Heart right ventricle (tissue), 16 donors: Measurements from ENCODE around the gene ATP5F1E. TPM values are rescaled to one million over a fixed set of nuclear protein-coding genes. Genes with fewer than 3 reads are reported as not detected.
"Not testable (repeated sequence)": the region's sequence is repeated elsewhere in the genome, so short reads cannot be mapped to it uniquely, and the experiment has no call there.

Experiments
- ATAC-seq, 8 donors: fragments of 200-7000 bp; cut with Tn5 transposase; one replicate each; pipeline ENCODE4 v1.9.1; 2020; ENCODE audit warnings: mild to moderate bottlenecking in 8 of 8, moderate library complexity in 8 of 8, moderate number of reproducible peaks in 1 of 8
- DNase-seq, 2 donors: peaks; one replicate each; pipeline ENCODE4 v3.0.0-alpha.2; 2020
- H3K27ac ChIP-seq, 10 donors: fragments of 200-600 bp; sonication (generic) in 2 of 10; one replicate each; pipeline versions ENCODE4 v1.5.0 to v1.8.0; 2020 to 2022; ENCODE audit warnings: mild to moderate bottlenecking in 3 of 10
- H3K27me3 ChIP-seq, 7 donors: fragments of 200-600 bp; one replicate each; pipeline ENCODE4 v1.8.0; 2021 to 2022; ENCODE audit warnings: mild to moderate bottlenecking in 2 of 7
- H3K36me3 ChIP-seq, 9 donors: fragments of 200-600 bp; sonication (generic) in 1 of 9; one replicate each; pipeline versions ENCODE4 v1.5.0 to v1.8.0; 2020 to 2022; ENCODE audit warnings: mild to moderate bottlenecking in 2 of 9
- H3K4me1 ChIP-seq, 9 donors: fragments of 200-600 bp; sonication (generic) in 1 of 9; one replicate each; pipeline versions ENCODE4 v1.5.0 to v1.8.0; 2020 to 2022; ENCODE audit warnings: mild to moderate bottlenecking in 4 of 9
- H3K4me3 ChIP-seq, 10 donors: fragments of 200-600 bp; sonication (generic) in 2 of 10; one replicate each; pipeline versions ENCODE4 v1.5.0 to v1.8.0; 2020 to 2022; ENCODE audit warnings: mild to moderate bottlenecking in 7 of 10, moderate library complexity in 2 of 10
- H3K9me3 ChIP-seq, 11 donors: fragments of 200-600 bp in 10 of 11; sonication (generic) in 2 of 11; one replicate each; pipeline versions ENCODE4 v1.5.0 to v1.8.0; 2013 to 2022; ENCODE audit warnings: mild to moderate bottlenecking in 2 of 11, control low read depth in 1 of 11, moderate library complexity in 1 of 11
- WGBS, 2 donors: extraction: QIAGEN DNeasy Blood & Tissue Kit; methylation state at CpG; one replicate each; pipeline ENCODE4 v1.1.7; 2013; ENCODE audit warnings: inconsistent platforms in 1 of 2; 5-methylcytosine and 5-hydroxymethylcytosine counted together
- intact Hi-C, 10 donors: fragments of 100-400 bp; cut with DNase I; formaldehyde crosslinking; loops; one replicate each; pipeline versions ENCODE4 v1.11.1 to v1.14.2; 2022
- polyA plus RNA-seq, 2 donors: library from polyadenylated mRNA; stranded (reverse); fragments of 200-250 nt; gene quantifications; one replicate each; pipeline ENCODE4 v1.2.3, GENCODE V29; 2013
- total RNA-seq, 10 donors: library from RNA; stranded (reverse); fragmentation: NEBNext Ultra II Directional in 3 of 10; extraction: Animal tissue kit (Norgen Biotek cat#: 25700) in 3 of 10; gene quantifications; one replicate each; pipeline versions ENCODE4 v1.2.1 to v1.2.4, GENCODE V29; 2021 to 2023
- TF ChIP-seq, protein P1 (sequence below), 9 donors: fragments of 200-600 bp; sonication (generic) in 2 of 9; IDR thresholded peaks; one replicate each; pipeline versions ENCODE4 v1.5.0 to v1.8.0; 2021 to 2022; ENCODE audit warnings: antibody characterized with exemption in 9 of 9, mild to moderate bottlenecking in 5 of 9, moderate library complexity in 1 of 9
- donor health status: Arrhythmogenic right ventricular cardiomyopathy.
- donor health status: ischemic (EF 13 %, LVEDD 7.1; RV severe dilation, severe dysfunction).
- donor health status: healthy with polysubstance abuse.
- donor health status: DM: no; HTN: yes; CAD: no.
- donor health status: DM: no; HTN: no; CAD: no.
- donor health status: ischemic (EF 25% LVEDD 6.9; RV normal size, moderate dysfunction).
- donor health status: ischemic (EF 25% LVEDD 5.7; RV mildly dilated, moderate dysfunction).
- donor health status: healthy.
- donor health status: DM: yes; HTN: yes; CAD: no.
- donor health status: Ischemic cardiomyopathy.
- donor health status: ischemic (EF 35%, LVEDD 5.7; RV mildly dilated, moderate dysfunction).
- donor health status: nonischemic (EF 11% LVEDD 7.7; RV severe dilation, severe dysfunction).
- donor health status: DM: yes; HTN: yes; CAD: no.
- donor health status: PGD.
- donor health status: ischemic (EF 29% LVEDD 5.4; RV normal size, mild dysfunction).
- donor health status: nonischemic (EF 23%, LVEDD 6.1; RV moderate dilation, normal function).

ATP5F1E gene
- total and polyA plus RNA-seq, 12 donors: 84.7 to 155 (median 121) TPM

DNA sequence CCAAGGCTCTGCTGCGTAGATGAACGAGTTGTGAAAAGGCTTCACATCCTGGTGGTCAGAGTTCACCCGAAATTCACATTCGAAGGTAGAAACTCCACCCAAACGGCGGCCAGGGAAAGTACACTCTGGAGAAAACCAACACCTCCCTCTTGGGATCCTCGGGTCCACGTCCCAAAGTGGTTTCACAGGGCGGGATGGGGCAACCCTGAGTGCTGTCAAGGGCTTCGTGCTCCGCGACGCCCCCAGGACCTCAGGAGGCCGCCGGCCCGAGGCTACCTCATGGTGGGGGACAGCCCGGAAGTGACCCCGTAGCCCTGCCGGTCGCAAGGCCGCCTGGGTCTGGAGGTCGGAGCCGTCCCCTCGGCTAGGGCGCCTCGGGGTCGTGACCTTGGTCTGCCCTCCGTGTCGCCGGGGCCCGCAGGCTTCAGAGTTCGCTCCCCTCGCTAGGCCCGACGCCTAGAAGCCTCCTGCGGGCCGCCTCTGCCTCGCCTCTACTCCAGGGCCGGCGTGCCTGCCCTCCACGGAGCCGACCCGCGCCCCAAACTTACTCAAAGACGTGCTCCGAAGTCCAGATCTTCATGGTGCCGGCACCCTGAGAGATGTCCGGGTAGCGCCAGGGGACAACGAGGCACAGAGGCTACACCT is 10.1 kb upstream of the ATP5F1E start, which contains the start of gene PRELID3B:
Gene PRELID3B (minus strand): TSS at position 636 of the 645 bp plus-strand sequence. CDS start 56 bp downstream, at position 580.
- intact Hi-C loops: loop anchor here in 3 of 10 donors (2.0 to 10.0 kb wide), 3 partner anchors 21 to 167 kb away; no protein-coding TSS in a partner anchor
- H3K27ac ChIP-seq: peak within 1 kb of the TSS; percentile 50 to 93 (median 89)
- TF ChIP-seq, protein P1, sequence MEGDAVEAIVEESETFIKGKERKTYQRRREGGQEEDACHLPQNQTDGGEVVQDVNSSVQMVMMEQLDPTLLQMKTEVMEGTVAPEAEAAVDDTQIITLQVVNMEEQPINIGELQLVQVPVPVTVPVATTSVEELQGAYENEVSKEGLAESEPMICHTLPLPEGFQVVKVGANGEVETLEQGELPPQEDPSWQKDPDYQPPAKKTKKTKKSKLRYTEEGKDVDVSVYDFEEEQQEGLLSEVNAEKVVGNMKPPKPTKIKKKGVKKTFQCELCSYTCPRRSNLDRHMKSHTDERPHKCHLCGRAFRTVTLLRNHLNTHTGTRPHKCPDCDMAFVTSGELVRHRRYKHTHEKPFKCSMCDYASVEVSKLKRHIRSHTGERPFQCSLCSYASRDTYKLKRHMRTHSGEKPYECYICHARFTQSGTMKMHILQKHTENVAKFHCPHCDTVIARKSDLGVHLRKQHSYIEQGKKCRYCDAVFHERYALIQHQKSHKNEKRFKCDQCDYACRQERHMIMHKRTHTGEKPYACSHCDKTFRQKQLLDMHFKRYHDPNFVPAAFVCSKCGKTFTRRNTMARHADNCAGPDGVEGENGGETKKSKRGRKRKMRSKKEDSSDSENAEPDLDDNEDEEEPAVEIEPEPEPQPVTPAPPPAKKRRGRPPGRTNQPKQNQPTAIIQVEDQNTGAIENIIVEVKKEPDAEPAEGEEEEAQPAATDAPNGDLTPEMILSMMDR (IDR thresholded peaks at IDR 0.05): no peak
- peak within 1 kb of the TSS; percentile 64 to 93 (median 86) for H3K4me3 ChIP-seq
- H3K27me3 ChIP-seq: no peaks in the 10 kb centered on the region
- no peaks in the 10 kb centered on the region for H3K9me3 ChIP-seq
- H3K4me1 ChIP-seq: peaks cover 4 to 42% (median 37%) of the 10 kb centered on the region in 9 donors
- DNase-seq (peak in 1 of 2 donors; percentile 24), ATAC-seq (peak; percentile 6 to 72 (median 46))
- 4 to 5% methylated on average over 49 to 50 of the region's 50 CpGs for WGBS, 2 donors
- peaks cover 0 to 32% (median 10%) of the 10 kb centered on the region in 9 donors for H3K36me3 ChIP-seq

DNA sequence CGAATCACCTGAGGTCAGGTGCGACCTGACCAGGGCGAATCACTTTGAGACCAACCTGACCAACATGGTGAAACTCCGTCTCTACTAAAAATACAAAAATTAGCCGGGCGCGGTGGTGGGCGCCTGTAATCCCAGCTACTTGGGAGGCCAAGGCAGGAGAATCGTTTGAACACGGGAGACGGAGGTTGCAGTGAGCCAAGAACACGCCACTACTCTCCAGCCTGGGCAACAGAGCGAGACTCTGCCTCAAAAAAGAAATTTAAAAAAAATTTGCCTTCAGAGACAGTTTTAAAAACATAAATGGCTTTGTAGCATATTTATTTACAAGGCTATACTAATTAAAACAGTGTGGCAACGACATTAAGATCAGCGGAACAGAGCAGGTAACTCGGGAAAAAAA is 9.4 kb upstream of the ATP5F1E start:
- not testable (repeated sequence) for H3K9me3 ChIP-seq, ATAC-seq, H3K27me3 ChIP-seq, DNase-seq
- 90 to 97% methylated on average over 16 of the region's 16 CpGs for WGBS, 2 donors
- H3K4me1 ChIP-seq: peaks cover 4 to 42% (median 37%) of the 10 kb centered on the region in 9 donors
- peaks cover 0 to 40% (median 15%) of the 10 kb centered on the region in 9 donors for H3K36me3 ChIP-seq
- H3K4me3 ChIP-seq: peak overlapping the region in 9 of 10 donors; percentile 64 to 93 (median 88)
- intact Hi-C loops: loop anchor here in 1 of 10 donors (10.0 kb wide), 1 partner anchor 167 kb away; no protein-coding TSS in a partner anchor
- peak overlapping the region in 6 of 10 donors; percentile 76 to 93 (median 90) for H3K27ac ChIP-seq

DNA sequence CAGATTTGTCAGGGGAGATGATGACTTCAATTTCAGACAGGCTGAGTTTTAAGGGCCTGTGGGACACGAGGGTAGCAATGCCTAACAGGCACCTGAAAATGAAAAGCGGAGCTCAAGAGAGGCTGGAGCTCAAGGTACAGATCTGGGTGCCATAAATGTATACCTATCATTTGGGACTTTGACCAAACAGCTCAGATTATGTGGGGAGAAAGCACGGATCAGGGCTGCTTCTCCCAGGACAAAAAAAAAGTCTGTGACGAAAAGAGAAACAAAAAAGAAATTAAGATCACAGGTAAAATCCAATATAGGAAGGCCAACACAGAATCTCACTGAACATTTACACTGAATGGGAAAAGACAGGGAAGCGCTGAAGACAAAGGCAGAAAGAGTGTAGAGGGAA is 8.5 kb upstream of the ATP5F1E start:
- intact Hi-C loops: loop anchor here in 1 of 10 donors (10.0 kb wide), 1 partner anchor 166 kb away; no protein-coding TSS in a partner anchor
- TF ChIP-seq, protein P1 (IDR thresholded peaks at IDR 0.05): no peak

DNA sequence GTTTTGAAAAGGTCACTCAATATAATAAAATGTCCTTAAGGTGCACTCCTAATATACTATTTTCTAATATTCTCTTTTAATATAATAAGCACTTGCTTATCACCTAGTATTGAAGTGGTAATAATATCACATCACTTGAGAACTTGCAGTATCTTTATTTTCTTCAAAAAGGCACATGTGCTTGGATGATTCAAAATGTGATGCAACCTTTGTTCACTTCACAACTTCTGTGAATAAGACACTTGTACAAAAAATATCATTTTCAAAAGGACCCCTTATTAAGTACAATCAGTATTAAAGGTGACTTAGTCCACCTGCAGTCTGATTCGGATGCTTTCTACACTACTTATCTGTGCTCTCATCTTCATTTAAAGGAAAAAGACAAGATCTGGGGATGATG is 7.1 kb upstream of the ATP5F1E start:
- H3K9me3 ChIP-seq: no peaks in the 10 kb centered on the region
- intact Hi-C loops: loop anchor here in 5 of 10 donors (10.0 kb wide), 4 partner anchors 54 to 654 kb away; partner anchors contain the start of genes NELFCD (in 1 of the 5), STX16 (in 1 of the 5) and VAPB (in 1 of the 5)
- H3K27me3 ChIP-seq: no peaks in the 10 kb centered on the region
- no peak overlapping the region for H3K27ac ChIP-seq
- H3K4me1 ChIP-seq: peaks cover 4 to 42% (median 37%) of the 10 kb centered on the region in 9 donors
- no peak overlapping the region for H3K4me3 ChIP-seq
- TF ChIP-seq, protein P1 (IDR thresholded peaks at IDR 0.05): no peak
- WGBS, 2 donors: 72 to 74% methylated on average over 1 of the region's 1 CpG
- ATAC-seq (no peak), DNase-seq (no peak)
- peaks cover 0 to 62% (median 34%) of the 10 kb centered on the region in 9 donors for H3K36me3 ChIP-seq

More for the DNA sequence above, 8.5 kb upstream of the ATP5F1E start:
- no peak overlapping the region for H3K4me3 ChIP-seq
- H3K27ac ChIP-seq: no peak overlapping the region
- peaks cover 0 to 48% (median 23%) of the 10 kb centered on the region in 9 donors for H3K36me3 ChIP-seq
- ATAC-seq (no peak), DNase-seq (no peak)
- WGBS, 2 donors: 81 to 88% methylated on average over 5 of the region's 5 CpGs
- H3K4me1 ChIP-seq: peaks cover 4 to 42% (median 37%) of the 10 kb centered on the region in 9 donors
- H3K27me3 ChIP-seq: no peaks in the 10 kb centered on the region
- H3K9me3 ChIP-seq: no peaks in the 10 kb centered on the region
